Medulla oblongata (tissue), 1 donor: ENCODE data around the gene MRPL2.
"Not testable (repeated sequence)": the region's sequence is repeated elsewhere in the genome, so short reads cannot be mapped to it uniquely, and the experiment has no call there.

Experiments
- DNase-seq: peaks from one replicate; pipeline ENCODE4 v3.0.0-alpha.2; 2015; ENCODE audit errors: extremely low spot score

The MRPL2 gene

DNA sequence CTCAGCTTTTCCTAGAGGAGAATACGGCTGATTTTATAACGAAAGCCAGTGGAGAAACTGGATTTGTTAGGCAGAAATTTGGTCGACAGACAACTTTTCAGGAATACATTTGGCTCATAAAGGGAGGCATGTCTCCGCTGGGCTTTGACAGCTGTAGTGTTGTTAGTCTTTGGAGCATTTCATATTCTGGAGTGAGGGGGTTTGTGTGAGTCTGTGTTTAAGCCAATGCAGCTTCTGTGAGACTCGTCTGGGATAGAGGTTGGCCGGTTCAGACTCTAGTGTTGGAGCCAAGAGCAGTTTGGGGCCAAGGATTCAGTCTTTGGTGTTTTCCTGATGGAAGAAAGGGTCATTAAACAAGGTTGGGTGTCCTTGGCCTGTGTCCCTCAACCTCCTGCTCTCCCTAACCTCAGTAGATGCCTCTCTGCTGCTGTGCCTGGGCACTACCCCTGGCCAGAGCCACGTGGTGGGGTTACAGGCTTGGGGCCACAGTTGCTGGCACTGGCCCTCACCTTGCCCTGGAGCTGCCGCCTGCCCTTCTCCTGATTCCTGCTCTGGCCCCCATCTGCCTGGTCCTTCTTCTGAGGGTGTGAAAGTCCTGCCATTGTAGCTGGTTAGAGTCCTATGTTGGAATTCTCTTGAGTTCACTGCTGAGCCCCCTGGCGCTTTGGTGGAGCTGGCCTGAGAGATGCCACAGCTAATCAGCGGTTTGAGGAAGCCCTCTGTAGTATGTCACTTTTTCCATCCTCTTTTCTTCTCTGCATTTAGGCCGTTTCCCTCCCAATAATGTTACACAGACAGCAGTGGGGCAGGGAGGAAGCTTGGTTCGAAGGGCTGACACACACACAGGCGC lies 23.8 kb upstream of the MRPL2 start:
- DNase-seq, result no peak

DNA sequence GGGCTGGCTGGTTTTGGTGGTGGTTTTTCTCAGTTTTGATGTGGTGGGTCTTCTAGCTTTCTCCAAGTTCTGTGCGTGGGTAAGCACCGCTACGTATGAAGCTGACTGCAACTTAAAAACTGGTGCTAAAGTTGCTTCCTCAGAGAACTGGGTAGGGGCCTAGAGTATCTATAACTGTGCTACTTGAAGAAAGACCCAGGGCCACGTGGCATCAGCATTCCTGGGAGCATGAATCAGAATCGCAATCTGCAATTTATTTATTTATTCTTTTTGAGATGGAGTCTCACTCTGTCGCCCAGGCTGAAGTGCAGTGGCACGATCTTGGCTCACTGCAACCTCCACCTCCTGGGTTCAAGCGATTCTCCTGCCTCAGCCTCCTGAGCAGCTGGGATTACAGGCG lies 22.7 kb upstream of the MRPL2 start:
- DNase-seq, result not testable (repeated sequence)

DNA sequence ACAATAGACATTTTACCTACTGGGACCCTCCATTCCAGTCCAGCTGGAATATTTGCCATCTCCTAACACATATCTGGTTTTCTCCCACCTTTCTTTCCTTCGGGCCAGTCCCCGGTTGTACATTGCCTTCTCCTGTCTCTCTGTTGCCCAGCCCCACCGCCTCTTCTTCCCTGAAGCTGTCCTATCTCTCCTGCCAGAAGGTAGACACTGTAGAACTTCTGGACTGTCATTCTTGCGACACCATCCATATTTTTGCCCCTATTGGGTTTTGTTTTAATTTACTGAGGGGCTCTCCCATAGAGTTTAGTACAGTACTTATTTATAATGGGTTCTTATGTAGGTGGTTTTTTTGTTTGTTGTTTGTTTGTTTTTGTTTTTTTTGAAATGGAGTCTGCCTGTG lies 21.8 kb upstream of the MRPL2 start:
- DNase-seq, result no peak

DNA sequence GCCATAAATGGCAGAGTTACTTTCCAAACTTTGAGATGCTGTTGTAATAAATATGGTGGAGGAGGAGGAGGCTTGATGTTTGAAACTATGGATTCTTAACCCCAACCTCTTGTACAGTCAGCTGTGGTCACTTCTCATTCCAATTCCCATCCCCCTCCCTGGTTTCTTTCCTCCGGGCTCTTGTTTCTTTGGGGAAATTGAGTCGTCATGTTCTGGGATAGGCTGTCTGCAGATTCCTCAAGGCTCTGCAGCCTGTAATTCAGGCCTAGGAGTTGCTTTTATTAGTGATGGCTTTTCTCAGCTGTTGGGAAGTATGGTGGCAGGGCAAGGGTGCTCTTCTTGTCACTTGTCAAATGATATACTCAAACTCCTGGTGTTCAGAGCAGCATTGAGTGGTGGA lies 19.5 kb upstream of the MRPL2 start:
- DNase-seq, result no peak

DNA sequence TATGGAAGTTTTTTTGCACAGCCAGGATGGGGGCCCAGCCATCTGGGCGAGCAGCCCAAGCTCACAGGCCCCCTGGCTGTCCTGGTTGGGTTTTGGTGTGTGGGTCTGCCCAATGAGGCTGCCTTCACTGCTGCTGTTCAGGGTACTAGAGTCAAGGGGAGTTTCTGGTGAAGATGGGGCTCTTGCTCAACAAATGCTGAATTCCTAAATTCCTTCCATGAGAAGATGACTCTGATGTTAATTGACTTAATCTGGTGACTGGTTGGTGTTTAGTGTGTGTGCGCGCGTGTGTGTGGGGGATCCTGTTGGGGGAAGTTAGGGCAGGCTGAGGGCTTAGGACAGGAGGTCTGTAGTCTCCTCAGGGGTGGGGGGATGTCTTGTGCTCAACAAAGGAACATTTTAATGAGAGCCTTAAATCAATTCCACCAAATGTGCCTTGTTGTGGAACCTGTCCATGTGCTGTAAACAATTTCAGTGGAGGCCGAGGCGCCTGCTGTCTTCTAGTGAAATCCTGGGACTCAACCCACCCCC lies 18.8 kb upstream of the MRPL2 start:
- DNase-seq, result no peak

DNA sequence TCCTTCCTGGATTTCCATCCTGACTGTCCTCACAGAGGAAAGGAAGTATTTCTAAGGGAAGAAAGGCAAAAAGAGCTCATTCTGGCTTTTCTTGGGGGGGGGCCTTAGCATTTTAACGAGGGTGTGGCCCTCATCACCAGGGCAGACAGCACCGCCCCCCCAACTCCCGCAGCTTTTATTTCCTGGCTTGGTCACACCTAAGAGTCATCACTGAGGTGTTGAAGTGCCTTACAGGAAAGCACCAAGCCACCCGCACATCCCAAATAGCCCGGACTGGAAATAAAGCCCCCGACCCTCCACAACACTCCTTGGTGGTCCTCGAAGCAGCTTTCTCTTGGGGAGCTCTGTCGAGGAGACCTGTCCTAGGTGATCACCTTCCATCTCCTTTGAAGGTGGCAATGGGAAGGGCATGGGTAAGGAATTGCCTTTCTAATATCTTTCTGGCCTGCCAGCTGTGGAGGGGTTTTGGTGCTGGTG lies 18.1 kb upstream of the MRPL2 start:
- no peak for DNase-seq

DNA sequence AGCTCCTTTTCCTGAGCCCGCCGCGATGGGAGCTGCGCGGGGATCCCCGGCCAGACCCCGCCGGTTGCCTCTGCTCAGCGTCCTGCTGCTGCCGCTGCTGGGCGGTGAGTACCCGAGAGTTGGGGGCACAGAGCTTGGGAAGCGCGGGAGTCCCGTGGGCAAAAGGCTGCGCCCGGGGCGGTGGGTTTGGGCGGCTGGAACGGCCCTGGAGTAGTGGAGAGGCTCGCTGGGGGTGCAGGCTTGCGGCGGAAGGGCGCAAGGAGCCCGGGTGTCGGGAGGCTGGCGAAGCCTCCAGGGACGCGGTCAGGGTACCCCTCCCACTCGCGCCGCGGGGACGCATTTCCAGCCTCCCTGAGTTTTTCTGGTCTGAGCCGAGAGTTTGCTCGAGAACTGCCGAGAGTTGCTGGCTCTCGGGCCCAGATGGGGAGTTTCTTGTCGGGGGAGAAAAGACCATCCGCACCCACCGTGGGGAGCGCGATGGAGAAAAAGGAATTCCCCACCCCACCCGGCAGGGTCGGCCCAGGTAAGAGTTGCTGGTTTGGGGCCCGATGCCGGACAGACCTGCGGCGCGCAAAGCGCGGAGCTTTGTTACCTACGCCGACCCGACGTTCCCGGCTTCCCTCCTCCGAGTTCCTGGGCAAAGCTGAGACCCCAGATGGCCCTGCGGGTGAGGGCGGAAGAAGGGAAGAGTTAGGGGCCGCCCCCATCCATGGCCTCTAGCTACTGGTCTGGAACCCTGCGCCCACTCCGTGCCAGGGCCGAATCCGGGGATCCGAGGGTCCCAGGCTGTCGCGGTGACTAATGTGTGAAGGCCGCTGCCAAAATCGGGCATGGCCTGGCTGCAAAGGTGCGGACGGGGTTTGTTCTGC lies 17.5 kb upstream of the MRPL2 start:
- no peak for DNase-seq

DNA sequence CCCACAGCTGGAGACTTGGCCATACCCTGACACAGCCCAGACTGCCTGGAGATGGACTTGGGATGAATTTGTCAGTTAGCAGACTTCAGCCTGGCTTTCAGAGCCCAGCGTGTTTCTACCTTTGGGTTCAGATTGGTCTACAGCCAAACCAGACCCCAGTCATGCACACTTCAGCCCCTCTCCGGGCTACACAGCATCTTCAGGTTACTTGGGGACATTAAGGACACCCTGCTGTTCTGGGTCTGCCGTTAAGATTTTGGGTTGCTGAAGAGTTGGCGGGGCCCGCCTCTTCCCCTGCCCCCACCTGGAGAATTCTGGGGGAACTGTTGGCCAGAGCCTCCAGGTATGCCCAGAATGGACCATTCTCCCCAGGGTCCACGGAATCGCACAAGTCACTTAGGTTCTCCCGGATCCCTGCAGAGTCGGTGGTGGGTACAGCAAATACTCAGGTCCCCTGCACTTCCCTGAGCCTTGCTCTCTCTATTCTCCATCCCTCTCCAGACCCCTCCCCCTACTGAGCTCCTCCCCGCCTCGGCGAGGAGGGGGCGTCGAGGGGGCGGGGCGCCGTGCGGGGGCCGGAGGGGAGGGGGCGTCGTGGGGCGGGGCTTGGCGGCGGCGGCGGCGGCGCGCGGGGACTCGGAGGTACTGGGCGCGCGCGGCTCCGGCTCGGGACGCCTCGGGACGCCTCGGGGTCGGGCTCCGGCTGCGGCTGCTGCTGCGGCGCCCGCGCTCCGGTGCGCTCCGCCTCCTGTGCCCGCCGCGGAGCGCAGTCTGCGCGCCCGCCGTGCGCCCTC lies 16.6 kb upstream of the MRPL2 start, which contains the start of gene PTK7:
TSS of gene PTK7 (plus strand) at position 645 of the 794 bp plus-strand sequence. CDS start 175 bp downstream, outside the sequence.
- no peak for DNase-seq

DNA sequence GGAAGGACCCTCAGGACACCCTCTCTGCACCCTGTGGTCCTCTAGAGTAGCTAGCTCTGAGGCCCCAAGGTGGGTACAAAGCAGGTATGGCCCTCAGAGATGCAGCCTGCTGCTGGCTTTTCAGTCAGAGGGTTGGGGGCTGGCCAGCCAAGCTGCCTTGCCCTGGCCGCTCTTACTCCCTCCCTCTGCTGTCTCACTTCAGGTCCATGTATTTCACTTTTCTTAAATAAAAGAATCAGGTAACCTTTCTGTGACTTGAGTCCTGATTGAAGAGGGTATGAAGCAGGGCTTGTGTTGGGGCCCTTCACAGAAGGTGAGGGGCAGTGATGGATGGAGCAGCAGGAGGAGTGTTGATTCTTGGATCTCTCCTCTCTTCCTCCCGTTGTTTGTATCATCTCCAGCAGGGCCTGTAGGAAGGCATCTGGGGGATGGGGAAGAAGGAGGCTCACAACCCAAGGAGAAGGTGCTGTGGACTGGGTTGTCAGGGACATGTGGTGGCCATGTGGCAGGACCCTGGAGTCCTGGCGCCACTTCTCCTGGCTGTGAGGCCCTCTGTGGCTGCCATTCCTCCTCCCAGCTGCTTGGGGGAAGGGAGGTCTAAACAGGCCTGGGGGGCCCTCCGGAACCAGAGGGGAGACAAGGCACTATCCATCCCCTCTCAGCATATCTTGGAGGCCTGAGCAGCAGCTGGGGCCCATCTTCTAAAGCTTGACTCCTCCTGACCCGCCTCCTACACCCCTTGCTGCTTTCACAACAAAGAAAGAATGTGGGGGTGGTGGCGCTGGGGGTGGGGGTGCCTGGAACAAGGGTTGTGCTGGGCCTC lies 15.8 kb upstream of the MRPL2 start:
- no peak for DNase-seq

DNA sequence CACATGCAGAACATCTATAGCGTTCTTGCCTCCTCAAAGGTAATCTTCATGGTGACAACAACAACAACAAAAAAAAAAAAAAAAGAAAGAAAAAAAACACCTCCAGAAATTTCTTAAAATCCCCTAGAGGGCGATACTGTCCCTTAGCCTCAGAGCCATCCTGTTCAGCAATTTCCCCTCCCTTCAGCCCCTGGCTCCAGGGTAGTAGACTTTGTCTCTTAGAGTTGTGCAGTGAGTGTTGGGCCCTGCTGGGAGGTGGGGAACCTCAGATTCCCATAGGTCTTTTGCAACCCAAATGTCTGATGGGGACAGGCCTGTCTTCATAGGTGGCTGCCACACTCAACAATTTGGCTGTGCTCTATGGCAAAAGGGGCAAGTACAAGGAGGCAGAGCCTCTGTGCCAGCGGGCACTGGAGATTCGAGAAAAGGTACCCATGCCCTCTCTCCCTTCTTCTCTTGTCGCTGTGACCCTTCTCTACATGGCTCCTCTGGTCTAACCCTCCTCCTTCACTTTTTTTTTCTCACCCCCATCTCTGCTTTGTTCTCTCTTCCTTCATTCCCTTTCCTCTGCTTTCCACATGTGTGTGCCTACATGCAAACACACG lies 10.9 kb upstream of the MRPL2 start:
- DNase-seq, result no peak

DNA sequence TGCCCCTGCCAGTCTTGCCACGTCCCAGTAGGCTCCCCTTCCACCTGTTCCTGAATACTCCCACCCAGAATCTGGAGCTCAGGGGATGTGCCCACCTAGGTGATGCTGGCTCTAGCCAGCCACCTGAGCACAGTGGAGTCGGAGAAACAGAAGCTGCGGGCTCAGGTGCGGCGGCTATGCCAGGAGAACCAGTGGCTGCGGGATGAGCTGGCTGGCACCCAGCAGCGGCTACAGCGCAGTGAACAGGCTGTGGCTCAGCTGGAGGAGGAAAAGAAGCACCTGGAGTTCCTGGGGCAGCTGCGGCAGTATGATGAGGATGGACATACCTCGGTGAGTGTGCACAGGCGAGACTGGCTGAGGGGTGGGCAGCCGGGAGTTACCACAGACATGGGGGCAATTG lies 3.6 kb upstream of the MRPL2 start:
- no peak for DNase-seq

DNA sequence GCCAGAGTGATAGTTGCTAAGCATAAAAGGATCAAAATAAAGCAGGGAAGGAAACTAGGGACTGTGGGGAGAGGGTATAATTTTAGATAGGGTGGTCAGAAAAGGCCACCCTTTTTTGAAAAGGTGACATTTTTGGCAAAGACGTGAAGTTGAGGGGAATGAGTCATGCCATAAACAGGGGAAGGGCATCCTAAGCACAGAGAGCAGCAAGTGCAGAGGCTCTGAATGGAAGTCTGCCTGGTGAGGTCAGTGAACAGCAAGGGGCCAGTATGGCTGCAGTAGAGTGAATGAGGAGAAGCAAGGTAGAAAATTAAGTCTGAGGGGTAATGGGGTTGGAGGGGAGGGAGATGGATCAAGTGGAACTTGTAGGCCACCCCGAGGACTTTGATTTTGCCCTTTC lies 2.6 kb upstream of the MRPL2 start:
- DNase-seq, result no peak

DNA sequence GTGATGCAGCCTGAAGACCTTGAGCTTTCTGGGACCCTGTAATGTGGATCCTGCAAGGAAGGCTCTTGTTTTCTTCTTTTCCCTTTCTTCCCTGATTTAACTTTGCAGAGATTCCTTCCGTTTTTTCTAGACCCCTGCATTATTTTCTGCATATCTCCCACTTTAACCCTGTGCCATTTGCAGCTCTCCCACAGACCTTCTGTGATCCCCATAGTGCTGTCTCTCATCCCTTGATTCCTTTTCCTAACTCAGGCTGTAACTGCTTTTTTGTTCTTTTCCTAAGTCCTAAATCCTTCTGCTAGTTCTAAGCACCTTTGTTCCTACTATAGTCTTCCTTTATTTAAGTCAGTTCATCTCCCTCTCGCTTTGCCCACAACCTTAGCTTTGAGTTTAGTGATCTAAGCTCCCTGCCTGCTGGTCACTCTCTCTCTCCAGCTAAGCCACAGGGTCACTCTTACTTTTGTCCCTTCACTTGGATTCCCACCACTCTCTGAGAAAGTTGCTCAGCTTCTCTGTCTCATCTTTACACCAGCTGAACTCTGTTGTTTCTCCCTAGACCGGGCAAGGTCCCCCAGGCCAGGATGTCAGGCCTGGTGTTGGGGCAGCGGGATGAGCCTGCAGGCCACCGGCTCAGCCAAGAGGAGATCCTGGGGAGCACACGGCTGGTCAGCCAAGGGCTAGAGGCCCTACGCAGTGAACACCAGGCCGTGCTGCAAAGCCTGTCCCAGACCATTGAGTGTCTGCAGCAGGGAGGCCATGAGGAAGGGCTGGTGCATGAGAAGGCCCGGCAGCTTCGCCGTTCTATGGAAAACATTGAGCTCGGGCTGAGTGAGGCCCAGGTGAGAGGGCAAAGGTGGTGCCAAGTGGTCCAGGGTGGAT lies 1.8 kb upstream of the MRPL2 start:
- no peak for DNase-seq

DNA sequence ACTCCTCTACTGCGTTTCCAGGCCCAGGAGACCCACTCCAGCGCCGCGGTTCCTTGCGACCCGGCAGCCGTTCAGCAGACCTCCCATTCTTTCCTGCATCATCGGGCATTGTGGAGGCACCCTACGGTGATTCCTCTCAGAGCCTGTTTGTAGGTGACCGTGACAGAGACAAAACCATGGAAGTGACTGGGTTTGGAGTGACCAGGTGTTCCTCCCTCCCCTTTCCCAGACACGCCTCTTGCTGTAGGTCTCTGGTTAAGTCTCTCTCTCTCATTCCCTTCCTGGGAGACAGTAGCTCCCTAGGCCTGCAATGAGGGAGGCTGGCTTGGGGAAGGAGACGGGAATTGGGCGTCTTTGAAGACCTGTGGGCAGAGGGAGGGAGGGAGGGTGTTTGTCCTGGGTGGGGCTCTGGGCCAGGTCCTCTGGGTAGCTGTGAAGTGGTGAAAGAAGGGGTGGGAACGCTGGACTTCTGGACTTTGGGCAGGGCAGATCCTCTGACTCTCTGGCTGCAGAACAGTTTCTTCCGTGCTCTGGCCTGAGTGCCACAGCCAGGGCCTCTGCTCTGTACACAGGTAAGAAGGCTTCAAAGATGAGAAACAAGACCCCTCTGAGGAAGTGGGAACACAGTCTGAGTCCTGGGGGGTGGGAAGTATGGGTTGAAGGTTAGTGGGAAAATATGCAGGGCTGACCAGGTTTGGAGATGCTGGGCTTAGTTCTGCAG lies 960 bp upstream of the MRPL2 start:
- no peak for DNase-seq

DNA sequence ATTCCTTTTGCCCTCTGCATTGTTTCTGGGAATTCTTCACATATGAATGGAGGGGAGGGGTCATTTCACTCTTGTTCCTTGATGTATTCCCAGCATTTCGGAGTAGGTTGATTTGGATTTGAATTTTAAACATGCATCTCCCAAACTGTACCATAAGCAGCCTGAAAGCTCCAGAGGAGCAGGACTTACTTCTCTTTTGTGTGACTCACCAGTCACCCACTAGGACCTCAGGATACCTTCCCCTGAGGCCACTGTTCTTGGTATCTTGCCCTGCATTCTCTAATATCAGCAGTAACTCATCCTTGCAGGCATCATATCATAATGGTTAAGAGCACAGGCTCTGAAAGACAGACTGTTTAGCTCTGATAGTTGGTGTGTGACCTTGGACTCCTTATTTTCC lies 703 bp downstream of the MRPL2 start:
- no peak for DNase-seq

DNA sequence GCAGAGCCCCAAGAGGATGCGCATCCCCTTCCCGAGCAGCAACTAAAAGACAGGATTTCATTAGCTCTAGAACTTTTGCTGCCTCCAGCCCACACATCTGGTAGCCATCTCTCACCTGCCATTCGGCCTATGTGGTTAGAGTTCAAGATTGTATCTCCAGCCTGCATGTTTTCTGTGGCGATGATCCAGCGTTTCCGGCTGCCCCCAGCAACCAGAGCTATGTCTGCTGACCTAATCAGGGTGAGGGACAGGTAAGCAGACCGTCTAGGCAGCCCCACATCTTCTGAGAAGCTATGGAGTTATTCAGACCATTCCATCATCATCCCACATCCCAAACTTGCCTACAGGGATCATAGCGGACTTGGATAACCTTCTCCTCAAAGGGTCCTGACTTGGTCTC lies 3.3 kb downstream of the MRPL2 start:
- DNase-seq, result no peak

DNA sequence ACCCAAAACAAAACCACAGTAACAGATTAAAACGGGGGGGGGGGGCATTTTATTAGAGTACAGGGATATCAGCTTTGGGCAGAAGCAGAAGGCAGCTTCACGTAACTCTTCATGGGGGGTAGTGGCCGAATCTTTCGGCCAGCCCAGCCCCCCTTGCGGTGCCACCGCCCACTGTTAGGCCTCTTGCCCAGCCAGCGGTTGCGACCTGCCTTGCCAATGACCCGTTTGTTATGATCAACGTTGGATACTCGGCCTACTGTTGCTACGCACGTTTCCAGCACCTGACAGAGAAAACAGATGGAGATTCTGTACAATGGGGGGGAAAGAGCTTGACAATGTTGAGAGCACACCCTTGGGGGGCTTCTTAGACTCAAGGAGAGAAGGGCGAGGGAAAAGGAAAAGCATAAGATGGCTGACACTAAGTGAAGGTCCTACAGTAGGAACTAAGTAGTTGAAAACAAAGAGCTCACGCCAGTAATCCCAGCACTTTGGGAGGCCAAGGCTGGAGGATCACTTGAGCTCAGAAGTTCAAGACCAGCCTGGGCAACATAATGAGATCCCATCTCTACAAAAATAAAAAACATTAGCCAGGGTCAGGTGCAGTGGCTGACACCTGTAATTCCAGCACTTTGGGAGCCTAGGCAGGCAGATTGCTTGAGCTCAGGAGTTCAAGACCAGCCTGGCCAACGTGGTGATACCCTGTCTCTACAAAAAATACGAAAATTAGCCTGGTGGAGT lies 4.9 kb downstream of the MRPL2 start:
- no peak for DNase-seq
